AML-193 (cell line): ENCODE results near the gene MS4A18.

Source experiments
- DNase-seq, 2 experiments: peaks; one replicate each; lab custom pipeline; 2025; lab: John Stamatoyannopoulos, UW

The MS4A18 gene

DNA sequence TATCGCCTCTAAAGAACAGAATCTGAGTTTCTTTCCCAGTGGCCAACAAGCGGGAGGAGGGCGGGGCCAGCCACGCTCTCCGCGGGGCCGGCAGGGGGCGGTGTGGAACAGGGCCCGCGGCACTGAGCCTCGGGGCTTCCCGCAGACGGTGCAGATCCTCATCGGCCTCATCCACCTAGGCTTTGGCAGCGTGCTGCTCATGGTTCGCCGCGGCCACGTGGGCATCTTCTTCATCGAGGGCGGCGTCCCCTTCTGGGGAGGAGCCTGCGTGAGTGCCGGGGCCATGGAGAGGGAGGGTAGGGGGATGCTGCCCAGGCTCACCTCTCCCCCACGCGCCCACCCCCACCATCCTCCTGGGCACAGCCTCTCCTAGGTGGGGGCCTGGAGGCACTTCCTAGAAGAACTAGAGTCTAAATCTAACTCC is 42.9 kb downstream of the MS4A18 start:
- no peak for DNase-seq

DNA sequence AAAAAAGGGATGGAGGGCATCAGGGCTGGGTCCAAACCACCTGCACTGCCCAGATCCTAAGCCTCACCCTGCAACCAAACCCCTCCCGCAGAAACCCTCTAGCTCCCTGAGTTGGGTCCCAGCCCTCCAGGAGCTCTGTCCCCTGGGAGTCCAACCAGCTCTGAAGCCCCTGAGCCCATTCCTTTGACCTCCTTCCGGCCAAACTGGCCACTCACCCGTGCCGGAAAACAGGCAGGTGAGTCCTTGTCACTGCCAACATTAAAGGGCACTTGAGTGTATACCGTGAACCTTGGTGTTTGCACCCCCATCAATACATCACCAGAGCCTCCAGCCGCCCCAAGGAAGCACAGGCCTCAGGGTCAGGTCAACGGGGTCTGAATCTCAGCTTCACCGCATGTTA is 43.7 kb downstream of the MS4A18 start:
- no peak for DNase-seq

DNA sequence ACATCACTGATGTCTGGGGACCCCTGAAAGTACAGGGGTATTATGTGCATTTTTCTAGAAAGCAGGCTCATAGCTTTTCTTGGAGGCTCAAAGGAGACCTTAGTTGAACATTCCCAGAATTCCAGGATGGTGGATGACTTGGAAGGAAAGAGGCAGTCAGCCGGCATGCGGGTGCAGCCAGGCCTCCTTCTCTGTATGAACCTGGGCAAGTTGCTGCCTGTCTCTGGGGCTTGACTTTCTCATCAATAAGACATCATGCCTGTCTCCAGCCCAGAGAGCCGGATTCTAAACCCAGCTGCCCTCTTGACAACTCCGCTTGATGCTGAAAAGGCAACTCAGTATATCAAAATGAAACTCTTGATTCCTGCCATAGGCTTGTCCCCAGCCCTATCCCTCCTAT is 44.8 kb downstream of the MS4A18 start:
- DNase-seq, result no peak

DNA sequence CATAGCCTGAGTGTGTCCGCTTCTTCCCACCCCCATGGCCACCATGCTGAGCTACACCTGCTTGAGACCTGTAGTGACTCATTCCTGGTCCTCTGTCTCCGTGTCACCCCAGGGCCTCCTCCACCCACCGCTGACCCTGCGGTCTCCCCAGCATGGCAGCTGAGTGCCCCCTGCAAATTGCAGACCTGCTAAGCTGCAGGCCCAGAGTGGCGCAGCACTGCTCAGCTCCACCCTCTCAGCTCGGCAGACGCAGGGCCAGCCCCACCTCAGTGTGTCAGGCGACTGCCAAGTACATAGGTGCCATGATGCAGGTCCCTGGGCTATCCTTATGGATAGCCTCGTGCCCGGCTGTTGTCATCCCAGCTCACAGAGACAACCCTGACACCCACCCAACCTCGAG is 45.3 kb downstream of the MS4A18 start:
- DNase-seq, result no peak

DNA sequence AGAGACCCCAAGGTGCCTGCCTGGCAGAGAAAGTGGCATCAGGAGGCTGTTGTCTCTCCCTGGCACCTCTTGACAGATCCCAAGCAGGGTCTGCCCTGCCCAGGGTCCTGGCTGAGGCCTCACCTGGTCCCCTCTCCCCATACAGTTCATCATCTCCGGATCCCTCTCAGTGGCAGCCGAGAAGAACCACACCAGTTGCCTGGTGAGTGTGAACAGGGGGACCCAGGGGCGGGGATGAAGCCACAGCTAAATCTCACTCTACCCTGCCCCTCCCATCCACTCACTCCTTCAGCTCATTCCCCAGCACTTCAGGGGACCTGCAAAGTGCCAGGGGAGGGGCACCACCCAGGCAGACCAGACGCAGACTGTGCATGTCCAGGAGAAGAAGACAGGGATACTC is 46.6 kb downstream of the MS4A18 start:
- DNase-seq, result no peak

DNA sequence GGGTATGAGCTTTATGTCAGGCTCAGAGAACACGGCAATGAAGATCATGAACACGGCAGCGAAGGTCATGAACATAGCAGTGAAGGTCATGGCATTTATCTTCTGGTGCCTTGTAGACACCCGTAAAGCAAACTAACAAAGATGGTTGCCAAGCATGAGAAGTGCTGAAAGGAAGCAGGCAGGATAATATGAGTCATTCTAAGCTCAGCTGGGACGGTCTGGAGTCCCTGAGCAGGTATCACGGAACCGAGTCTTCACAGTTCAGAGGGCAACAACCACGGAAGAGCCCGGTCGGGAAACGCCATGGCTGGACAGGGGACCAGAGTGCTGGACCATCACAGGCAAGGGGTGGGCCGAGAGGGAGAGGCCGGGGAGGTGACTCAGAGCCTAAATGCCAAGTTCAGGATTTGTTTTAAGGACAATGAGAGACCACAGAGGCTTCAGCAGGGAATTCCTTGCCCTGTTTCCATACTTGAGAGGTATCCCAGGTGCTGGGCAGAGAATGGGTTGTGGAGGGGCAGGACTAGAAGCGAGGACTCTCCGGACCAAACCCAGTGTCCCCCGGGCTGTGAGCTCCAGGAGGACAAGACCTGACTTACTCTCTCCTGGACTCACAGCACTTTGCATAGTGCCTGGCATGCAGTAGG is 47.5 kb downstream of the MS4A18 start:
- no peak for DNase-seq

DNA sequence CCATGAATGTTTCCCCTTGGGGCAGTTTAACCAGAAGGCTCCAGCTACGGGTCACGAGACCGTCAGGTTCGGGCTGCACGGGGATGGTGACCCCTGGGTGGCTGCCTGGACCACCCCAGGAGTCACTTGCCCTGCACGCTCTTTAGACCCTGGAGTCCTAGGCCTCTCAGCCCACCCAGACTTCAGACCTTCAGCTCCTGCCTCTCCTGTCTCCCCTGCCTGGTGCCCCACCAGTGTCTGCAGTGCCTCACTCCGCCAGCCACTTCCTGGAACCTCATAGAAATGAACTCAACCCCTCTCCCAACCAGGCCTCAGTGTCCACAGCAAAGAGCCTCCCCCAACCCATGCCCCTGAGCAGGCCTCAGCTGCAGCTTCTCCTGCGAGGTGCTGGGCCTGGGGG is 48.1 kb downstream of the MS4A18 start:
- DNase-seq, result no peak

DNA sequence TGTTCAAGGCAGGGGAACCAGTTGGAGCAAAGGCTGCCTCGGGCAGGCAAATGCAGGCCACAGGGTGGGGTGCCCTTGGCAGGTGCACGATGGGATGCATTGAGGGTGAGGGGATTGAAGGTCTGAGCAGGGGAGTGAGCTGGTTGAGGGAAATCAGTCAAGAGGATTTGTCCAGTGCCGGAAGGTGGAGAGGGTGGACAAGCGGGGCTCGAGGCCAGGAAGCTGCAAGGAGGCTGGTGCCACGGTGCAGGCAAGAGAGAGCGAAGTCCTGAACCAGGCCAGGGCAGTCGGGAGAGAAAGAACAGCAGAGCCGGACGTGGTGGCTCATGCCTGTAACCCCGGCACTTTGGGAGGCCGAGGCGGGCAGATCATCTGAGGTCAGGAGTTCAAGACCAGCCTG is 50.2 kb downstream of the MS4A18 start:
- no peak for DNase-seq

DNA sequence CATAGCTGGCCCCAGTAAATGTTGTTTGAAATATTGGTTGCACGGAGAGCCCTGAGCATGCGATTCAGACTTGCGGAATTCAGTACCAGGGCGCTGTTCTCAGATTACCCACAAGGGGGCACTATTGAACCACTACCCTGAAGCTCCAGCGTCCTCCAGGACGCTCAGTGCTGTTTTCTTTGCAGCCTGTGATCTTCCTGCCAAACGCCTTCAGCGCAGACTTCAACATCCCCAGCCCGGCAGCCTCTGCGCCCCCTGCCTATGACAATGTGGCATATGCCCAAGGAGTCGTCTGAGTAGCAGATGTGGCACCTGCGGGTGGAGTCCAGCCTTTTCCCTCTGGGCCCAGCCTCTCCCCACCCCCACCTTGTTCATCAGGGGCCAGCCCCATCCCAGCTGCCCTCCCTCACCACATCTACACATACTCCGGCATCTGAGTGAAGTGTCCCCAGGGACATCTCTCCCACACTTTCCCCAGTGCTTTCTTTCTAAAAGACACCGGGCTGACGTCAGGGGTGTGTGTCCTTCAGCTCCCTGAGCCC is 51.0 kb downstream of the MS4A18 start:
- peak; percentile 72 to 74 for DNase-seq

DNA sequence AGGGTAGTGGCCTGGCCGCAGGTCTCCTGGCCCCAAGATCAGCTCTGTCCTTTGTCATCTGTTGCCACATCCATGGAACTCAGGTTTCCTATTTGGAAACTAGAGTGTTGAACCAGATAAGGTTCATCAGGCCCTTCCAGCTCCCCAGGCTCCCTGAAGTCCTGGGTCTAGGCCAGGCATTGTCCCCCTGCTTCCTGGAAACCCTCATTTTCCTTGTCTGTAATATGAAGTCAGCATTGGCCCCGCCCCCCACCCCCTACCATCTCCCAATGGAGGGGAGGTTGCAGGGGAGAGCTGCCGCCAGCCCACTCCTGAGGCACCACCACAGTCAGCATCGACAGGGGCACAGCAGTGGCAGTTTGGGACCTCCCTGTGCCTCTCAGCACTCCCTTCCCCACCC is 51.6 kb downstream of the MS4A18 start:
- no peak for DNase-seq

DNA sequence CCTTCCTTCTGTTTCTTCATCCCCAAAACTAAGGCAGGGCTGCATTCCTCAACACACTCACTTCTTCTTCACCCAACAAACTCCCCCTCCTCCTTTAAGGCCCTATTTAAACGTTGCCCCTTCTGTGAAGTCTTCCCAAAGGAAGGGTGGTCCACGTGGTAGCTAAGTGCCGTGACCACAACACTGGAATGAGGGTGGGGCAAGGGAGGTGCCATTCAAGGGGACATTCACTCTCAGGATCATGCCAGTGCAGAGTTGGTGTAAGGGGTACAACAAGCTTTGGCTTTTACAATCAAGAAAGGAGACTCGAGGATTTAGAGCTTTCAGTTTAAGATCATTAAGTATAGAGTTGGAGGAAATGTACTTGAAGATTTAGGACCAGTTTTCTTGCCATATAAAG is 52.6 kb downstream of the MS4A18 start:
- no peak for DNase-seq

DNA sequence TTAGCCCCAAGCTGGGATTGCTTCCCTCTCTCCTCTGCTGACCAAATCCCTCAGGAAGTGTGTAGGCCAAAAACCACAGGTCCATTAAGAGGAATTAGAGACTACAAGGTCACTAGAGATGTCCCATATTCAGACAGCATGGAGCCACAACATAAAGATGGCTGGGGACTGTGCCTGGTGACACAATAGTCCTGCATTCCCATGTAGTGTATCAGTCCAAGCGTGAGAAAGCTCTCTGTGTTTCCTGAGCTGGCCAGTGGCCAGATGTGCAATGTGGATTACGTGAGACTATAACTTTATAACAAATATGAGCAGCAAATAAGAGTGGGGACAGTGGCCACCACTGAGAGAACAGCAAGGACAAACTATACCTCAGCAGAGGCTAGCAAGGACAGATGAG is 53.1 kb downstream of the MS4A18 start:
- no peak for DNase-seq

DNA sequence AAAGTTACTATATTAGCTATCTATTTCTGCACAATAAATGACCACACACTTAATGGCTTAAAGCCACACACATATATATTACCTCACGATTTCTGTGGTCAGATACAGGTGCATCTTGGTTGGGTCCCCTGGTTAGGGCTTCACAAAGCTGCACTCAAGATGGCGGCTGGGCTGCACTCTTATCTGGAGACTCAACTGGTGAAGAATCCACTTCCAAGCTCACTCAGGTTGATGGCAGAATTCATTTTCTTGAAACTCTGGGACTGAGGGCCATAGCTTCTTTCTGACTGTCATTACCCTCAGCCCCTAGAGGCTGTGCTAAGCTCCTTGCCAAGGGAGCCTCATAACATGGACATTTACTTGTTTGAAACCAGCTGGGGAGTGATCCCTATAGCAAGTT is 55.5 kb downstream of the MS4A18 start:
- DNase-seq, result no peak

DNA sequence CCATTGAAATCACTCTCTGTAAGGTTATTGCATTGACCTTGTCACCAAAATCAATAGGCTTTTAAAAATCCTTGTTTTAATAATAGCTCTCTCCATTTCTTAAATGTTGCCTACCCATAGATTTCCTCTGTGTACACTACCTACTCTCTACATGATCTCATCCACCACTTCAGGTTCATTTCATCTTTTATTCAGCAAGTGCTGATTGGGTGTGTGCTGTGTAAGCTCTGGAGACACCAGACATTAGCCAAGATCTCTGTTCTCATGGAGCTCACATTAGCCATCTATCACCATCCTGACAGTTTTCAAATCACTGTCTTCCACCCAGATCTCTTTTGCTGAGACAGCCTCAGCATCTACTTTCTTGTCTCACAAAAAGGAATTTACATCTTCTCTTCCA is 56.3 kb downstream of the MS4A18 start:
- no peak for DNase-seq

DNA sequence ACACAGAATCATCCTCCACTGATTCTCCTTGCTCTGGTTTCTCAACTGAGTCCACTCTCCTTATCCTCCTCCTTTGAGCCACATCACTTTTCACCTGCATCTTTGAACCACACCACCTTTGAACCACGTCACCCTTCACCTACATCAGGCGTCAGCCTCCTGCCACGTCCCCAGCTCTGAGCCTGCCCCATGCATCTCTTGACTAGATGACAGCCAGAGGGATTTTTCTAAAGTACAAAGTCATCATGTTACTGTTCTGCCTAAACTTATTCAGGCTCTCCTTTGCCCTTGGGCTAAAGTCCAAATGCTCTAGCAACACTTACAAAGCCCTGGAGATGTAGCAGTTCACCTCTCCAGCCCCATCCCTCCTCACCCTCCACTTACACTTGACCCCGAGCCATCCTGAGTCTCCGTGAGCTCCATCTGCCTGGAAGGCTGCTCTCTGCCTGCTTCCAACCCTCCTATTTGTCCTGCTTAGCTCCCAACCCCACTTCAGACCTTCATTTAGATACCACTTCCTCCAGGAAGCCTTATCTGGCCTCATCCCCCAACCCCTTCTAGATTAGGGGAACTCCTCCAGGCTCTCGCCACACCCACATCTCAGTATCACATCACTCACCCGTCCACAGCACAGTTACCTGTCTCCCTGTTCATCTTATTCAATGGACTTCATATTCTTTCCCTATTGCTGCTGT is 56.9 kb downstream of the MS4A18 start:
- no peak for DNase-seq

DNA sequence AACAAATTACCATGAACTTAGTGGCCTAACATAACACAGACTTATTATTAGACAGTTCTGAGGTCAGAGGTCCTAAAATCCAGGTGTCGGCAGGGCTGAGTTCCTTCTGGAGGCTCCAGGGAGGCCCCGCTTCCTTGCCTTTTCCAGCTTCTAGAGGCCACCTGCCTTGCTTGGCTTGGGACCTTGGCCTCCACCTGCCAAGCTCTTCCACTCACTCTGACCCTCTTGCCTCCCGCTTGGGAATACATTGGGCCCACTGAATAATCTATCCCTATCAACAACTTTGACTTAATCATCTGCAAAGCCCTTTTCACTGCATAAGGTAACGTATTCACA is 57.4 kb downstream of the MS4A18 start:
- no peak for DNase-seq

DNA sequence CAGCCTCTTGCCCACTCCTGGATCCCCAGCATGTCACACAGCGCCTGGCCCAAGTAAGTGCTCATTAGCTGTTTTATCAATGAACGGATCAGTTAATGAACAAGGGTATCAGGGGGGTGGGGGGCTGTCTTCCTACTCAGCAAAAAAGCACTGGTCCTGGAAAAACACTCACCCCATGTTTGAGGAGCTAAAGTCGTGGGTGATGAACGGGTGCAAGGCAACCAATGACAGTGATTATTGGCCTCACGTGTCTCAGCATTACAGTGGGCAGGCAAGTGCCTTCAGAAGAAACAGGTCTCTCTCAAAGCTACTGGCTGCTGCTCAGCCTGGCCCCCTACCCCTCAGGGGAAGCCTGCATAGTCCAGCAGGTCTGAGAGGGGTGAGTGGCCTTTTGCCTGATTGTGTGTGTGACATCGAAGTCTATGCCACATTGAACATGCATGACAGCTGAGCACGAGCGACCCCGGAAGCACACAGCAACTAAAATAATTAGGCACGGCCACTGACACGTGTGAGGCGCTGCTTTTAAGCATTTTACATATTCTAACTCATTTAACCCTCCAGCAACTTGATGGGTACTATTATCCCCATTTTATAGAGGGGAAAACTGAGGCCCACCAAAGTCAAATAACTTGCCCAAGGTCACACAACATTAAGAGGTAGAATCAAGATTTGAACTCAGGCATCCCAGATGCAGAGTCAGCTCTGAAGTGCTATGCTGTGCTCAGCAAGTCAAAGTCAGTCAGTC is 58.0 kb downstream of the MS4A18 start:
- no peak for DNase-seq

DNA sequence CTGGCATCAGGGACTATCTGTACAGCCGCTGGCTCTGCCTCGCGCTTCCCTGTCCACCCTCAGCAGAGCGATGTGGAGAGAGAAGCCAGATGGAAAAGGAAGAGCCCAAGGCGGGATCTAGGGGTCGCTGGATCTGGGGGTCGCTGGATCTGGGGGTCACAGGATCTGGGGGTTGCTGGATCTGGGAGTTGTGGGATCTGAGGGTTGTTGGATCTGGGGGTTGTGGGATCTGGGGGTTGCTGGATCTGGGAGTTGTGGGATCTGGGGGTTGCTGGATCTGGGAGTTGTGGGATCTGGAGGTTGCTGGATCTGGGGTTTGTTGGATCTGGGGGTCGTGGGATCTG is 58.6 kb downstream of the MS4A18 start:
- DNase-seq, result no peak

DNA sequence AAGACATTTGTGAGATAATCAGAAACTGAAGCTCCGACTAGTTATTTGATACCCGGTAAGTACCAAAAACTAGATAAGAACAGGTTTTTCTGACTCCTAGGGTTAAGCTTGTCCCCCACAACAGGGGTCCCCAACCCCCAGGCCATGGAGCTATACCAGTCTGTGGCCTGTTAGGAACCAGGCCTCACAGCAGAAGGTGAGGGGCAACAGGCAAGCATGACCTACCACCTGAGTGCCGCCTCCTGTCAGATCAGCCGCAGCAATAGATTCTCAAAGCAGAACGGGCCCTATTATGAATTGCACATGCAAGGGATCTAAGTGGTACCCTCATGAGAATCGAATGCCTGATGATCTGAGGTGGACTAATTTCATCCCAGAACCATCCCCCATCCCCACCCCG is 59.4 kb downstream of the MS4A18 start:
- DNase-seq, result no peak

DNA sequence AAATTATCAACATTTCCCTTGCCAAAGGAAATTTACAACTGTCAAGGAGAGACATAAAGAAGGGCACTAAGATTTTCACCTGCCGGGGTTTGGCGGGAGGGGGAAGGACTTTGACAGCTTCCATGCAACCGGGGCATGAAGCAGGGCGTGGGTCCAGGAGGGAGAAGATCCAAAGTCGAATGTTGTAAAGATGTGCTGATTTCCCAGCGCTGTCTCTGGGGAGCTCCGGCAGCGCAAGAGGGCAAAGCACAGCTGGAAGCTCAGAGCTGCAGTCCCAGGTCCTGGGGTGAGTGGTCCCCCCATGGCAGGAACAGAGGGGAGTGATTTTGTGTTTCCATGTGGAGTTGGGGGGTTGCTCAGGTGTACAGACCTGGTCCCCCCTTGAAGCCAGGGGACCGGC is 60.6 kb downstream of the MS4A18 start, which contains the start of gene MS4A10:
TSS of gene MS4A10 (plus strand) at position 198 of the 400 bp plus-strand sequence. CDS start 5,003 bp downstream, outside the sequence.
- DNase-seq, result no peak

DNA sequence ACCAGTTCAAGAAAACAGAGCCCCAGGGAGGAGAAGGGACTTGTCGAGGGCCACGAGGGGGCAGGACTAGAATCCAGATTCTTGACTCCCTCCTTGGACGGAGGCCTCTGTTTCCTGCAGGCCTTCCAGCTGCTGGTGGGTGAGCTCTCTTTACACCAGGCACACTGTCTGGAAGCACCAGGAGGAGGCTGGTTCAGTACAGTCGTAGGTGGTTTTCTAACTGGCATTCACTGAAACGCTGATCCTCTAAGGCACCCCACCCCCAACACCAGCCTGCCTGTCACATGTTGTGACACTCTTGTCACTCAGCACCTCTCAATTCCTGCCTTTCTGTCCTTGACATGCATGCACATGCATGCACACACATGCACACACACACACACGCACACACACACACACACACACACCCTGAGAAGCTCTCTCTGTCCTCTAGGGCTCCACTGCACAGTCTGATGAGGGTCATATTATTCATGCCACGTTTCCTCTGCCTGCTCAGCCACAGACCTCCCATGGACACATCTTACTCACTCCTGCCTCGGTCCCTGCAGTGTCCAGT is 61.4 kb downstream of the MS4A18 start:
- DNase-seq, result no peak

DNA sequence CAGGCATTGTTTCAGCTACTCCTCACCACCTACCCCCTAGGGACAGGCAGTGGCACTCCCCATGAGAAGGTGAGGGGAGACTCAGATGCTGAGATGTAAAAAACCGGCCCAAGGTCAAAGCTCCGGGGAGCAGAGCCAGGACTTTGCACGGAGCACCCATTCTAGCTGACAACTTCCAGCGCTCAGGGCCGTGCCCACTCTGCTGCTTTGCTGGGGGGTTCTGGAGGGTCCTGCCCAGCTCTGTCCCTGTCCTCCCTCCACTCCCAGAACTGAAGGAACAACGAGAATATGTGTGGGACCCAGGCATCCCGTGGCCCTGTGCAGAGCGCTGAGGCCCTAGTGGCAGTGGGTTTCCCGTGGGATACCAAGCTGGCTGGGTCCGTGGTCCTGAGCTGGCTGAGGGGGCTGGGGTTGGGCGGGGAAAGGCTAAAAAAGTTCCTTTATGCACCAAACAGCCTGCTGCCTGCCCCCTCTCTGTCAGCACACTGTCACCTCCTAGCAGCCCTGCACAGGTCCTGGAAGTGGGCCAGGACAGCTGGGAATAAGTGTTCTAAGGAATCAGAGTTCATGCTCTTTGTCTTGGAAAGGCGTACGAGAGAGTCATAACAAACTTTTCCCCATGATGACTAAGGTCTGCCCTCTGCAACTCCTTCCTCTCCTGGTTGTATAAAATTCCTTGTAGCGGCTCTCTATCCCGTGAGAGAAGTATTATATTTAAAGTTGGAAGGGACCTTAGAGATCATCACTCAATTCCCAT is 62.5 kb downstream of the MS4A18 start:
- no peak for DNase-seq
